K562 (cell line): ENCODE data around the gene RIMS3. TPM values are rescaled to one million over a fixed set of nuclear protein-coding genes. Genes with fewer than 3 reads are reported as not detected.

Source experiments
- ARHGAP35 ChIP-seq: fragments of 450-650 bp; IDR thresholded peaks from 2 replicates; pipeline ENCODE4 v1.6.1; 2018; ENCODE audit not compliant: partially characterized antibody
- CCNT2 ChIP-seq: IDR thresholded peaks from 2 replicates; pipeline ENCODE4 v1.6.1; 2011; ENCODE audit warnings: borderline replicate concordance, low read depth, mild to moderate bottlenecking, moderate library complexity, mixed read lengths, low read length; ENCODE audit not compliant: insufficient read length; ENCODE audit errors: extremely low read depth
- CHD2 ChIP-seq: IDR thresholded peaks from 2 replicates; pipeline ENCODE4 v1.6.1; 2011; ENCODE audit warnings: low read depth, low read length
- DDX20 ChIP-seq: fragments of 450-650 bp; IDR thresholded peaks from 2 replicates; pipeline ENCODE4 v1.6.1; 2016; ENCODE audit warnings: missing genetic modification characterization, low read depth, mild to moderate bottlenecking, missing compliant biosample characterization, moderate library complexity
- EZH2 ChIP-seq: IDR thresholded peaks from 2 replicates; pipeline ENCODE4 v1.6.1; 2012; ENCODE audit warnings: low read depth, mild to moderate bottlenecking, inconsistent platforms, low read length, borderline replicate concordance
- FOXA3 ChIP-seq, 2 experiments: fragments of 450-650 bp in 1 of 2; sonication (generic) in 1 of 2; formaldehyde crosslinking; IDR thresholded peaks in 1 of 2; conservative IDR thresholded peaks in 1 of 2; 2 replicates each; pipeline versions ENCODE4 v1.4.0 to v1.8.0; 2020 to 2022; ENCODE audit warnings: mild to moderate bottlenecking in 2 of 2, missing genetic modification reagents in 1 of 2
- HDAC2 ChIP-seq: fragments of 450-650 bp; IDR thresholded peaks from 2 replicates; pipeline ENCODE4 v1.6.1; 2016; ENCODE audit warnings: mild to moderate bottlenecking
- HEY1 ChIP-seq: fragments of 250-450 bp; sonication (Bioruptor Pico); IDR thresholded peaks from 2 replicates; pipeline ENCODE4 v1.5.0; 2020; ENCODE audit warnings: mild to moderate bottlenecking, moderate library complexity, borderline replicate concordance
- HNRNPK ChIP-seq: fragments of 200-400 bp; formaldehyde crosslinking; IDR thresholded peaks from one replicate; pipeline ENCODE4 v1.6.1; 2018; ENCODE audit warnings: mild to moderate bottlenecking, low read depth, low read length; ENCODE audit not compliant: poor library complexity, severe bottlenecking
- JUN ChIP-seq, 2 experiments: sonication (generic) in 1 of 2; formaldehyde crosslinking in 1 of 2; IDR thresholded peaks; 2 replicates each; pipeline versions ENCODE4 v1.6.1 to v1.8.0; 2012 to 2022; ENCODE audit warnings: borderline replicate concordance in 2 of 2, mild to moderate bottlenecking in 2 of 2, improper control_type of control experiment in 1 of 2, low read depth in 1 of 2, low read length in 1 of 2, missing genetic modification reagents in 1 of 2
- KHSRP ChIP-seq: fragments of 450-650 bp; IDR thresholded peaks from 2 replicates; pipeline ENCODE4 v1.6.1; 2017
- LARP7 ChIP-seq: fragments of 450-650 bp; IDR thresholded peaks from 2 replicates; pipeline ENCODE4 v1.6.1; 2016
- MAFF ChIP-seq: IDR thresholded peaks from 2 replicates; pipeline ENCODE4 v1.6.1; 2012; ENCODE audit warnings: low read length, improper control_type of control experiment
- PHF8 ChIP-seq: fragments of 200-600 bp; sonication (generic); IDR thresholded peaks from 2 replicates; pipeline ENCODE4 v1.6.1; 2012; ENCODE audit warnings: mixed run types, mild to moderate bottlenecking, inconsistent platforms, low read length, moderate library complexity, borderline replicate concordance
- RCOR1 ChIP-seq, 2 experiments: IDR thresholded peaks; 2 replicates each; pipeline ENCODE4 v1.6.1; 2012; ENCODE audit warnings: low read depth in 2 of 2, low read length in 2 of 2, borderline replicate concordance in 1 of 2, improper control_type of control experiment in 1 of 2
- SAP30 ChIP-seq: fragments of 200-600 bp; sonication (generic); IDR thresholded peaks from 2 replicates; pipeline ENCODE4 v1.6.1; 2012; ENCODE audit warnings: borderline replicate concordance, low read depth, mild to moderate bottlenecking, moderate library complexity, low read length, control low read depth, inconsistent platforms; ENCODE audit not compliant: insufficient read depth, poor library complexity, severe bottlenecking
- SMARCC2 ChIP-seq: fragments of 450-650 bp; IDR thresholded peaks from 2 replicates; pipeline ENCODE4 v1.6.1; 2017; ENCODE audit warnings: antibody characterized with exemption, moderate library complexity, mild to moderate bottlenecking, low read depth
- U2AF1 ChIP-seq: fragments of 200-400 bp; formaldehyde crosslinking; optimal IDR thresholded peaks from 2 replicates; pipeline ENCODE3; 2017; ENCODE audit warnings: mild to moderate bottlenecking, low read depth, low read length, moderate library complexity
- ZBTB12 ChIP-seq: fragments of 250-450 bp; sonication (Bioruptor Pico); IDR thresholded peaks from 2 replicates; pipeline ENCODE4 v1.4.0; 2020
- ZNF511 ChIP-seq: sonication (generic); formaldehyde crosslinking; IDR thresholded peaks from 2 replicates; pipeline ENCODE4 v1.8.0; 2022; ENCODE audit warnings: mild to moderate bottlenecking, missing genetic modification reagents
- ZNF695 ChIP-seq: fragments of 450-650 bp; formaldehyde crosslinking; IDR thresholded peaks from 2 replicates; pipeline ENCODE4 v1.4.0; 2020; ENCODE audit warnings: mild to moderate bottlenecking, moderate library complexity
- polyA plus RNA-seq, 8 experiments: library from polyadenylated mRNA; depleted of rRNA in 4 of 8; stranded (reverse) in 5 of 8; unstranded in 3 of 8; fragments of >200 nt; fragmentation: Nextera tagmentation in 2 of 8; fragmentation: Illumina TruSeq in 1 of 8; extraction: Ambion mirVana in 2 of 8; extraction: Trizol in 1 of 8; gene quantifications; 2 replicates each; pipeline versions ENCODE4 v1.2.1 to v1.2.3, GENCODE V29; 2011 to 2014; ENCODE audit warnings: inconsistent platforms in 1 of 8, missing spikeins in 1 of 8
- total RNA-seq, 7 experiments: library from RNA; depleted of rRNA in 6 of 7; stranded (reverse); fragments of >200 nt in 6 of 7; fragmentation: Illumina TruSeq in 2 of 7; extraction: Trizol in 2 of 7; gene quantifications; 2 replicates each; pipeline versions ENCODE4 v1.2.1 to v1.2.3, GENCODE V29; 2011 to 2021; ENCODE audit warnings: low replicate concordance in 1 of 7

Gene RIMS3
- total and polyA plus RNA-seq, 9 of the 15 experiments (the other 6 are each of a cell fraction or from before 2014, with no cell fraction given) = 0.06 to 1.2 (median 0.59) TPM

GRCh38 chr1:40691538-40692428 is 26.3 kb upstream of the RIMS3 start, which contains the start of gene NFYC (continued):
- TF ChIP-seq HDAC2 (0 out of 2 replicates have a peak, but pooled peaks have one; percentile 80), ARHGAP35 (peak; percentile 97), JUN (IDR thresholded peaks at IDR 0.05; ENCODE audit: borderline replicate concordance, low read depth, low read length) (0 out of 2 replicates have a peak, but pooled peaks have one; percentile 38), JUN (CRISPR knock-in tag; IDR thresholded peaks at IDR 0.05; ENCODE audit: borderline replicate concordance) (peak; percentile 85; the same call in 1 of the 2 replicates), KHSRP (no peak), U2AF1 (peak; percentile 97), SAP30 (peak; percentile 0), MAFF (peak; percentile 58; the same call in 1 of the 2 replicates), ZNF511 (CRISPR knock-in tag) (peak; percentile 98), LARP7 (peak; percentile 87; the same call in 1 of the 2 replicates), ZBTB12 (peak; percentile 69), CCNT2 (peak; percentile 85), HEY1 (no peak), DDX20 (tag) (no peak), ZNF695 (CRISPR knock-in tag) (0 out of 2 replicates have a peak, but pooled peaks have one; percentile 41), FOXA3 (CRISPR knock-in tag; conservative IDR thresholded peaks at IDR 0.05 in 1 of 2, IDR thresholded peaks at IDR 0.05 in 1 of 2) (peak in 1 of 2 experiments; percentile 76; a peak in 2 of 4 replicates), CHD2 (peak; percentile 98), SMARCC2 (no peak), HNRNPK (peak; percentile 36), EZH2 (no peak), PHF8 (peak; percentile 99), RCOR1 (IDR thresholded peaks at IDR 0.05; ENCODE audit: borderline replicate concordance in 1 of 2, low read depth in 2 of 2, low read length in 2 of 2) (peak; percentile 13 to 65; a peak in 3 of 4 replicates)
